Common myeloid progenitor, CD34-positive (primary cell): ENCODE measurements around the gene OR8D1.
"Not testable (repeated sequence)": the region's sequence is repeated elsewhere in the genome, so short reads cannot be mapped to it uniquely, and the experiment has no call there.

Experiments
- CTCF ChIA-PET: fragments of 350-600 bp; sonication (Branson Sonifier 250); formaldehyde crosslinking; loops from one replicate; lab custom pipeline; 2021; ENCODE audit warnings: antibody characterized with exemption; lab: Charles Lee
- POLR2A ChIA-PET: fragments of 350-600 bp; sonication (Branson Sonifier 250); formaldehyde crosslinking; loops from one replicate; lab custom pipeline; 2021; ENCODE audit warnings: antibody characterized with exemption; lab: Charles Lee
- DNase-seq, 3 donors: peaks; one replicate each; pipeline versions ENCODE4 v3.0.0 to v3.0.0-alpha.2; 2013
- H3K27ac ChIP-seq, 2 experiments: 1 replicate in 1 of 2; 2 replicates in 1 of 2; pipeline ENCODE4 v1.7.0; 2013; ENCODE audit warnings: inconsistent platforms in 2 of 2, low read length in 2 of 2, mild to moderate bottlenecking in 2 of 2, low read depth in 1 of 2, moderate library complexity in 1 of 2; ENCODE audit not compliant: severe bottlenecking in 2 of 2, insufficient read depth in 1 of 2, poor library complexity in 1 of 2
- H3K27me3 ChIP-seq, 5 experiments: replicated peaks in 2 of 5; 1 replicate in 3 of 5; 2 replicates in 2 of 5; pipeline versions ENCODE4 v1.6.1 to v1.7.0; 2013; ENCODE audit warnings: low read length in 4 of 5, mild to moderate bottlenecking in 2 of 5, moderate library complexity in 2 of 5, inconsistent platforms in 1 of 5; ENCODE audit not compliant: insufficient read depth in 5 of 5, control insufficient read depth in 4 of 5
- H3K36me3 ChIP-seq, 4 experiments: 1 replicate in 2 of 4; 2 replicates in 2 of 4; pipeline versions ENCODE4 v1.6.1 to v1.7.0; 2013; ENCODE audit warnings: low read length in 3 of 4, control low read depth in 1 of 4, mild to moderate bottlenecking in 1 of 4; ENCODE audit not compliant: control insufficient read depth in 4 of 4, insufficient read depth in 4 of 4
- H3K4me1 ChIP-seq, 4 experiments: 1 replicate in 3 of 4; 2 replicates in 1 of 4; pipeline versions ENCODE4 v1.6.1 to v1.7.1; 2013; ENCODE audit warnings: low read length in 3 of 4, mild to moderate bottlenecking in 3 of 4, control low read depth in 1 of 4, inconsistent platforms in 1 of 4, moderate library complexity in 1 of 4; ENCODE audit not compliant: control insufficient read depth in 4 of 4, insufficient read depth in 4 of 4; ENCODE audit errors: control extremely low read depth in 1 of 4
- H3K4me3 ChIP-seq, 7 experiments: 1 replicate in 4 of 7; 2 replicates in 3 of 7; pipeline versions ENCODE4 v1.5.1 to v1.7.0; 2013; ENCODE audit warnings: mild to moderate bottlenecking in 7 of 7, low read length in 6 of 7, moderate library complexity in 6 of 7, inconsistent platforms in 2 of 7, low read depth in 2 of 7, control low read depth in 1 of 7; ENCODE audit not compliant: insufficient read depth in 4 of 7, control insufficient read depth in 1 of 7; ENCODE audit errors: extremely low read depth in 1 of 7
- H3K9me3 ChIP-seq, 5 experiments: 1 replicate in 4 of 5; 2 replicates in 1 of 5; pipeline versions ENCODE4 v1.6.1 to v1.7.1; 2013; ENCODE audit warnings: low read length in 4 of 5, mild to moderate bottlenecking in 2 of 5, inconsistent platforms in 1 of 5, low read depth in 1 of 5, moderate library complexity in 1 of 5; ENCODE audit not compliant: control insufficient read depth in 4 of 5, insufficient read depth in 2 of 5; ENCODE audit errors: control extremely low read depth in 1 of 5
- WGBS: methylation state at CpG from one replicate; pipeline ENCODE4 v1.1.5; 2013; ENCODE audit not compliant: insufficient coverage; 5-methylcytosine and 5-hydroxymethylcytosine counted together

Gene OR8D1

DNA sequence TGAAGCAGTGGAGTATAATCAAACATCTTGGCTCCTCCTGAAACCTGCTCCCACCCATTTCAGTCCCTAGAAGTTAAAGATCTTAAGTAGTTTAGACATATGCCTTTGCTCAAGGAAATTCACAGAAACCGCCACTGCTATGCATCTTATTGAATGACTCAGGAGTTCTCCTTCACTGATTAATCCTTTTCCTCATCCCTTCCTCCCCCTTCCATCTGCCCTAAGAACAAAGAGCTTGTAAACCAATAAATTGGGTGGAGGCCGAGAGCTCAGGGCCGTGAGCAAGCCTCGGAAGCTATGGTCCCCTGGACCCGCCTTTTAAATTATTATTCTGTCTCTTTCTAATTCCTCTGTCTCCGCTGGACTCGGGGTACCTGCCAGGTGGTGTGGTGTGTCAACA, 42.9 kb downstream of the OR8D1 start:
- H3K36me3 ChIP-seq, DNase-seq, POLR2A ChIA-PET, H3K9me3 ChIP-seq, H3K27ac ChIP-seq, H3K4me3 ChIP-seq, H3K27me3 ChIP-seq: not testable (repeated sequence)
- peaks cover 5 to 17% (median 9%) of the 10 kb centered on the region in 4 experiments for H3K4me1 ChIP-seq
- WGBS = 100% methylated on average over 2 of the region's 7 CpGs
- CTCF ChIA-PET = interaction anchor here (1.1 kb wide), 1 partner anchor 19 kb away, joined by 3 read pairs; no protein-coding TSS in a partner anchor

DNA sequence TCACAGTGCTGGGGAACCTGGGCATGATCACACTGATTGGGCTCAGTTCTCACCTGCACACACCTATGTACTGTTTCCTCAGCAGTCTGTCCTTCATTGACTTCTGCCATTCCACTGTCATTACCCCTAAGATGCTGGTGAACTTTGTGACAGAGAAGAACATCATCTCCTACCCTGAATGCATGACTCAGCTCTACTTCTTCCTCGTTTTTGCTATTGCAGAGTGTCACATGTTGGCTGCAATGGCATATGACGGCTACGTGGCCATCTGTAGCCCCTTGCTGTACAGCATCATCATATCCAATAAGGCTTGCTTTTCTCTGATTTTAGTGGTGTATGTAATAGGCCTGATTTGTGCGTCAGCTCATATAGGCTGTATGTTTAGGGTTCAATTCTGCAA, 48.7 kb downstream of the OR8D1 start:
- peak; percentile 6 to 68 (median 55) for DNase-seq
- CTCF ChIA-PET = interaction anchor here (0.6 to 1.6 kb wide), 3 partner anchors 13 to 1559 kb away, joined by 3 to 6 read pairs (median 5); no protein-coding TSS in a partner anchor
- H3K4me1 ChIP-seq, POLR2A ChIA-PET, H3K27ac ChIP-seq, H3K36me3 ChIP-seq, H3K27me3 ChIP-seq, H3K4me3 ChIP-seq, H3K9me3 ChIP-seq: not testable (repeated sequence)
- WGBS = no CpG with 5 or more reads among the region's 4 CpGs

DNA sequence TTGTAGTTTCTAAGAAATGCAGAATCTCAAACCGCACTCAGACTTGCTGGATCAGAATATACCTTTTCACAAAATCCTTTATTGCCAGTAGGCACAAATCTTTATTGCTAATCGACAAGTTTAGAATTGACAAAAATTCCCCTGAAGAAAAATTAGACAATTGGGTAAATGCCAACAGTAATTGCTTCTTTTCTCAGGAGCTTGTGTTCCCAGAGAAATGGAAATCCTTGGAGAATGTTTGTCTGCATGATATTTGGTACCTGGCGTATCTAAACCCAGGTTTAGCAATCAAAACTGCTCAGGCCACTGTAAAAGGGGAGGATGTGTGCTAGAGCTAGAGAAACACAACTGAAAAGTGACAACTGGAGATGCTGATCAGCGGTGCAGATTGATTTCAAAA, 57.7 kb downstream of the OR8D1 start, which contains the start of gene OR8G5:
Gene OR8G5, plus strand, starts transcription at position 301 of the 400 bp plus-strand sequence. CDS start 8,556 bp downstream, outside the sequence.
- H3K4me1 ChIP-seq = peaks cover 0 to 3% (median 0%) of the 10 kb centered on the region in 4 experiments
- H3K4me3 ChIP-seq = no peak within 1 kb of the TSS
- ChIA-PET POLR2A (no interaction called here), CTCF (interaction anchor here (0.7 kb wide), 1 partner anchor 362 kb away, joined by 4 read pairs; no protein-coding TSS in a partner anchor)
- no peaks in the 10 kb centered on the region for H3K9me3 ChIP-seq
- H3K27me3 ChIP-seq = no peaks in the 10 kb centered on the region
- DNase-seq = no peak
- no peaks in the 10 kb centered on the region for H3K36me3 ChIP-seq
- H3K27ac ChIP-seq = no peak within 1 kb of the TSS
- WGBS = 94% methylated on average over 2 of the region's 4 CpGs
